HL-60/S4 (cell line): ENCODE data around the gene IRX6.

Experiments
- in situ Hi-C: fragments of 300-500 bp; cut with MboI; formaldehyde crosslinking; loops from 2 replicates; pipeline ENCODE4 v1.14.3; 2022; ENCODE audit warnings: low sequenced_read_pairs

The IRX6 gene

GRCh38 chr16:55364811-55365210 is 40.8 kb downstream of the IRX6 start:
- in situ Hi-C loops = no loop called here

DNA sequence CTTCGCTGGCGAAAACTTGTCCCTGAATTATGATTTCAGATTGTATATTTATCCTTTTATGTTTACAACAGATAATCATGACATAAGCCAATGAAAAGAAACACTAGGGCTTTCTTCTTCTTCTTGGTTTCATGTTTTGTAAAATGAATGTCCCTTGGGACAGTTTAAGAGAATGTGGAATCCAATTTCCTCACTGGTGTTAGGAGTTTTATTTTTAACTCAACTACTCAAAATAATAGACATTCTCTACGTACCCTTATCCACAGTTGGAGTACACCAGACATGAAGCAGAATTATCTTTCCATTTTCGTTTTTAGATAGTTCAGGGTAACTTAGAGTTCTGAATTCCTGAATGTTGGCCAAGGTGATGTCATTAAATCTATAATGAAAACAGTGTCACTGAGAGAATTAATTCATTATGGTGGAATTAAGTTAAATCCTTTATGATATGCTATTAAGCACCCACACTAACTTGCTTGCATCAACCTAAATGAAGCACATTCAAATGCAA is 43.4 kb downstream of the IRX6 start:
- in situ Hi-C loops = no loop called here

- in situ Hi-C loops = no loop called here
Observed at GRCh38 chr16:55367866-55368603, 44.0 kb downstream of the IRX6 start.

DNA sequence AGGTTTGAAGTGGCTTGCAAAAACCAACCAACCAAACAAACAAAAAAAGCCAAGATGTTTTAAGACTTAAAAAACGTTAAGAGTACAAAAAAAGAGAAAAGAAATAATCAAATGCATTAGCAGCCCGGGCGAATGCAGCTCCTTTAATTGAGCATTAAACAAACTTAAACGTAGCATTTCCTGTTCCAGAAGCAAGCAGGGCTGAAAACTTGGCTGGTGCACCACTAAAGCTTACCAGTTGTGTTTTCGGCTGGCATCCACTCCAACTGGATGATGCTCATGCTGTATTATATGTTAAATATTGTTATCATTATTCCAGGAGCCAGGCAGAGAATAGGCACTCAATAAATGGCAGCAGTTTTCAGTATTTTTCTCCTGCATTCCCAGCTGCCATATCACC is 45.1 kb downstream of the IRX6 start:
- in situ Hi-C loops = no loop called here

DNA sequence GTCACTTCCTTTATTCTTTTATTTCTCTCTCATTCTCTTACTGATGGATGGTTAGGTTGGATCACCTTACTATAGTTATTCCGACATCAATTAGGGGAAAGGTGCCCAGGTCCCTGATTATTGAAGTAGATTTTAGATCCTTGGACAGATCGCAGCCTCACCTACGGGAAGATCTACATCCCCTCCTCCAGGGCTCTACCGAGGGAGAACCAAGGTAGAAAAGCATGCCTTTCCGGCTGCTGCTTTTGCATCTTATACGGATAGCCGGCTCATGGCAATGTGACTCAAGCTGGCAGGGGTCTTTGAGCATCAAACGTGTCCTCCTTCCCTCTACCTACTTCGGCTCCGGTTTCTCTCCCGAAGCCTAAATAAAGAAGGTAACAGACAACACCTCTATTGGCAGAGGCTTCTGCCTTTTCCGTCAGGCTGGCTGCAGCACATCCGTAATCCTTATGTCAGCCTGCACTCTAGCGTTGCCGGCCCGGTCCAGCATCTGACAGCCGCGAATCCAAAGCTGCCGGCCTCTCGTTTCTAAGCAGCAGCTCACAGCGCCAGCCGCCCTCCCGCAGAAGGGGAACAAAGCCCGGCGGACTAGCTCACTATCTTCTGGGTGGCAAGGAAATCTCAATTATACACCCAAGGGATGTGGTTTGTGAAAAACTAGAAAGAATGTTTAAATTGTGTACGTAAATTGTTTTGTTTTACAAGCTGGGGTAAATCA is 46.9 kb downstream of the IRX6 start:
- in situ Hi-C loops = no loop called here

DNA sequence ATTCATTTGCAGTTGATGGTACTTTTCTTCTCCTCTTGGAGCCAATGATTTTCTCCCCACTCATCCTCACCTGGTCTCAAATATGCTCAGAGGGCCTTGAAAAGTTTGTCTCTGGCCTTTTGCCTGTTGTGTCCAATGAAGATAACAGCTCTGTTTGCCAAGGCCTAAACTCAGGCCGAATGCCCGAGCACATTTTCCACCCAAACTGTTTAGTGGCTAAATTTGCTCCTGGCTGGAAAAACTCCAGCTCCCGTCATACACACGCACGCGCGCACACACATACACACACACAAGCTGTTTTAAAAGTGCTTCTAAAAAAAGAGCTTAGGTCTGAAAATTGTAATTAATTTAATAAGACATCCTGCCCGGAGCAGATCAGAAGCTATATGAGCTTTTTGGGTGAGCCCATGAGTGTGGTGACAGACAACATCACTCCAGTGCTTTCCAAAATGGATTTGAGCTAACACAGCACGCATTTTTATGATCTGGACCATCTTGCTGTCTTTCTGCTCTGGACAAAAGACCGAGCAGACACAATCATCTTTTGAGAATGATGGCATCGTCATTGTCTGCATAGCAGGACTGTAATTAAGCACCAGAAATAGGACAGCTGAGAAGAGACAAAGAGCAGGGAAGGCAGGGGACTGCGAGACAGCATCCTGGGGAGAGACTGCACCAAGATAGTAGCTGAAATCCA is 48.9 kb downstream of the IRX6 start:
- in situ Hi-C loops = no loop called here

GRCh38 chr16:55373489-55373832 is 49.5 kb downstream of the IRX6 start:
- in situ Hi-C loops = no loop called here

GRCh38 chr16:55376045-55376444 is 52.0 kb downstream of the IRX6 start:
- in situ Hi-C loops = no loop called here

DNA sequence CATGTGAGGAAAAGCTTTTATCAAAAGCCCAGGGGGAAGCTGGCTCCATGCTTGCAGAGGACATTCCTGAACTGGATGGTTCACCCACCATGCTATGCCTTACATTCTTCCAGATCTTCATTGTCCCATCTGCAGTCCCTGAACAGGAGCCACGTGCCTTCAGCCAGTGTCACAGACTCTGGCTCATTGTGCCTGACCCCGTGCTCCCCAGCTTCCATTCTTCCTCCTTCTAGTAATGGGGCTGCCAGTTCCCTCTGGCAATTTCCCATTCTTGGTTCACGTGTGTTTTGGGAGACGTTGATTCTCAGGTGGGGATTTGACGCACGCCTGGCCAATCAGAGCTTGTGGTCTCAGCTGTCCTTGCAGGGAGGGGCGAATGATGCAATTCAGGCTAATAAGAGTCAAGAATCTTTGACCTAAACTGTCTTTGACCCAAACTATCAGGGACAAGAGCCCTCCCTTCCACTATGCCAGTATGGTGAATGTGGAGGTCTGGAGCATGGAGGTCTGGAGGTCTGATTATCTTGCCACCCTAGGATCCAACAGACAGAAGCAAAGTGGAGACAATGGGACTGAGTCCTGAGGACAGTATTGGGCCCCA is 52.7 kb downstream of the IRX6 start:
- in situ Hi-C loops = no loop called here

DNA sequence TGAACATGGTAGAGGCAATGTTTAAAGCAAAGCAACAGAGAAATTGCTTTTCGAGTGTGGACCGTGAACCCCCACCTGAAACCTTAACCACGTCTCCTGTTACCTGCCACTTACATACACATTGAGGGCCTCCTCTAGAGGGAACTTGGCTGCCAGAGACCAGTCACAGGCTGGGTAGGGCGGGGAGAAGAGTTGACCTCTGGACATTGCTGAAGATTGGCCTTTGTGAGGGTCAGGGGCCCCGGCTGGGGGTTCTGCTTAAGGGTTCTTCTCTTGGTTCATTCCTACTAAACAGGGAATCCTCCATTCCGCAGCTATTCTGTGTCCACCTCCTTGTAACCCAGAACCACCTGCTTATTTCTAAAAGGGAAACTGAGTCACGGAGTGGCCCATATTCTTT is 53.8 kb downstream of the IRX6 start:
- in situ Hi-C loops = no loop called here

- in situ Hi-C loops = no loop called here
Observed at GRCh38 chr16:55378616-55379015, 54.6 kb downstream of the IRX6 start.

GRCh38 chr16:55379371-55379770 is 55.4 kb downstream of the IRX6 start:
- in situ Hi-C loops = no loop called here

DNA sequence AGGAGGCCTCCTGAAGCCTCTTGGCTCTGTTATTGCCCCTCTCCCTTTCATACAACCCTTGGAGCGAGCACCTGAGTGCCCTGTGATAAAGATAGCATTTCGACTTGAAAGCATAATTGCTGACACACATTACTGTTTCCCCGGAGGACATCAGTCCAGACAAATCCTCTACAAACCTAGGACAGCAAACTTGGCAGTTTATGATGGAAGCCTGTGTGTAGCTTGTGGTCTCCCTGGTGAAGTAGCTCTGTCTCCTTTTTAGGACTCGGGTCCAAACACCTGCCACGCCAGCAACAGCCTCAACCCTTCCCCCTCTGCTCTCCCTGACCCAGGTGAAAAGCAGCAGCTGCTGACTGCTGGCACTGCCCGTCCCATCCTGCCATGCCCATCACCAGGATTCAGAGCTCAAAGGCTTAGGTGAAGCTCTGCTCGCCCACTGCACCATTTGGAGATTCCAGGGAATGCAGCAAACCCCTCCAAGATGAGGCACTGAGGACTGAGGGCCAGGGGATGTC is 55.9 kb downstream of the IRX6 start:
- in situ Hi-C loops = no loop called here
